Astrocyte of the cerebellum (primary cell): ENCODE results near the gene RDX.

Source experiments
- DNase-seq: peaks from one replicate; pipeline ENCODE4 v3.0.0-alpha.2; 2011; ENCODE audit warnings: low read depth
- H3K4me3 ChIP-seq: 2 replicates; pipeline ENCODE4 v1.5.1; 2011; ENCODE audit warnings: mild to moderate bottlenecking, low read depth, low read length, moderate library complexity
- in situ Hi-C: cut with HindIII; loops from 2 replicates; pipeline ENCODE4 v1.10.0; 2017; ENCODE audit warnings: low sequenced_read_pairs
- TF ChIP-seq, protein P1 (sequence below): IDR thresholded peaks from 2 replicates; pipeline ENCODE4 v1.5.1; 2012; ENCODE audit warnings: low read length, low read depth, moderate library complexity, mild to moderate bottlenecking; ENCODE audit errors: missing control alignments

The RDX gene

DNA sequence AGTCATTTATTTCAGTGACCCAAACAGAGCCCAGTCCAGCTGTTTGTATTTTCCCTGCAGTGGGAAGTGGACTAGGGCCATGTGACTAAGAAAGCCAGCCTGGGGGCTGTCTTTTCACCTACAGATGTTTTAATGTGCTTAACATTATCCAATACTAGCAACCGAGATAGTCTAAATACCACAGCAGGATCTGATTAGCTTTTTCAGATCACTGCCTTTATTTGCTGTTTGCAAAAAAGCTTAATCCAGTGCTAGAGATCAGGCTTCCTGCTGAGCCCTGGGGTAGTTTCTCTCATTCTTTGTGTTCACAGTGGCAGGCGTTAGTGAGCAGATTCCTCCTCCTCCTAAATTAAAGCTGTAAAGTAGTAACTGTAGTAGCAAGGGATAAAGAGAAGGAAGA lies 168.3 kb downstream of the RDX start:
- peak; percentile 44 for DNase-seq
- no peak overlapping the region for H3K4me3 ChIP-seq
- TF ChIP-seq, protein P1, sequence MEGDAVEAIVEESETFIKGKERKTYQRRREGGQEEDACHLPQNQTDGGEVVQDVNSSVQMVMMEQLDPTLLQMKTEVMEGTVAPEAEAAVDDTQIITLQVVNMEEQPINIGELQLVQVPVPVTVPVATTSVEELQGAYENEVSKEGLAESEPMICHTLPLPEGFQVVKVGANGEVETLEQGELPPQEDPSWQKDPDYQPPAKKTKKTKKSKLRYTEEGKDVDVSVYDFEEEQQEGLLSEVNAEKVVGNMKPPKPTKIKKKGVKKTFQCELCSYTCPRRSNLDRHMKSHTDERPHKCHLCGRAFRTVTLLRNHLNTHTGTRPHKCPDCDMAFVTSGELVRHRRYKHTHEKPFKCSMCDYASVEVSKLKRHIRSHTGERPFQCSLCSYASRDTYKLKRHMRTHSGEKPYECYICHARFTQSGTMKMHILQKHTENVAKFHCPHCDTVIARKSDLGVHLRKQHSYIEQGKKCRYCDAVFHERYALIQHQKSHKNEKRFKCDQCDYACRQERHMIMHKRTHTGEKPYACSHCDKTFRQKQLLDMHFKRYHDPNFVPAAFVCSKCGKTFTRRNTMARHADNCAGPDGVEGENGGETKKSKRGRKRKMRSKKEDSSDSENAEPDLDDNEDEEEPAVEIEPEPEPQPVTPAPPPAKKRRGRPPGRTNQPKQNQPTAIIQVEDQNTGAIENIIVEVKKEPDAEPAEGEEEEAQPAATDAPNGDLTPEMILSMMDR, result no peak
- in situ Hi-C loops, result no loop called here

DNA sequence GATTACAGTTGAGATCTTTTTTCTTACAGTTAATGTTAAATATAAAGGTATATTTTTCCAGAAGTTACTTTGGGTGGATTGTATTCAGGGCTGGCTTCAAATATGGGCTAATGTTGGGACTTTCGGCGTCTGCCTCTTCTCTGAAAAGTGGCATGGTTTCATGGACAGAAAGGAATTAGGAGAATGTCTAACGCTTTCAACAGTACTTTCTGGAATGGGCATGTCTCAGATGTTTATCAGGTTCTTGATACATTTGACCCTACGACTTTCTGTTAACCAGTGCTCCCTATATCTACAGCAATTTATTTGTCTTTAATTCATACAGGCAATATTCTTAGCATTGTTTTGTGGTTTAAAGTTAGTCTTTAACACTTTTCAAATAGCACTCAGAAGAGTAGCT lies 169.5 kb downstream of the RDX start:
- DNase-seq, result no peak
- TF ChIP-seq, protein P1, result no peak
- in situ Hi-C loops, result no loop called here
- H3K4me3 ChIP-seq, result no peak overlapping the region

DNA sequence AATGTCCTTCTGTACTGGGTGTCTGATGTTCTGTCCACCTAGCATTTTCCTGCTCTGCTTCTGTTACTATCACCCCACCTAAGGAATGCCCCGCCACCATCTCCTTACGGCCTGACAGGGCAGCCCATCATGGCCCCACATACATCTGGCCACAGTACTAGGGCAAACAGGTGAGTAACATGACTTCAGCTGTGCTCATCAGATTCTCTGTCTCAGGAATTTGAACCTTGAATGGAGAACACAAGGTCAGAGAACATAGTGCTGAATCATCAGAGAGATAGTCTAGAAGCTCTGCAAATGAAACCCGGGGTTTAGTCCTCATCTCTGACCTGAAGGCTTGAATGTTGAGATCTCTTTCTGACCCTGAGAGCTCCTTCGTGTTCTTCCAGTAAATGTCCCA lies 170.8 kb downstream of the RDX start:
- in situ Hi-C loops, result no loop called here
- H3K4me3 ChIP-seq, result no peak overlapping the region
- no peak for DNase-seq
- TF ChIP-seq, protein P1, result no peak
